Skin epidermis (tissue), 12 donors: ENCODE data around the gene UBA3.

Source experiments
- H3K27ac ChIP-seq, 21 experiments: fragments of 200-600 bp; sonication (generic) in 11 of 21; one replicate each; pipeline ENCODE4 v1.5.0; 2020; ENCODE audit warnings: mild to moderate bottlenecking in 3 of 21, inconsistent platforms in 2 of 21, moderate library complexity in 2 of 21
- H3K4me3 ChIP-seq, 7 experiments: fragments of 200-600 bp; sonication (generic) in 2 of 7; one replicate each; pipeline ENCODE4 v1.5.0; 2020; ENCODE audit warnings: inconsistent platforms in 2 of 7, mild to moderate bottlenecking in 2 of 7, moderate library complexity in 1 of 7

UBA3 gene

DNA sequence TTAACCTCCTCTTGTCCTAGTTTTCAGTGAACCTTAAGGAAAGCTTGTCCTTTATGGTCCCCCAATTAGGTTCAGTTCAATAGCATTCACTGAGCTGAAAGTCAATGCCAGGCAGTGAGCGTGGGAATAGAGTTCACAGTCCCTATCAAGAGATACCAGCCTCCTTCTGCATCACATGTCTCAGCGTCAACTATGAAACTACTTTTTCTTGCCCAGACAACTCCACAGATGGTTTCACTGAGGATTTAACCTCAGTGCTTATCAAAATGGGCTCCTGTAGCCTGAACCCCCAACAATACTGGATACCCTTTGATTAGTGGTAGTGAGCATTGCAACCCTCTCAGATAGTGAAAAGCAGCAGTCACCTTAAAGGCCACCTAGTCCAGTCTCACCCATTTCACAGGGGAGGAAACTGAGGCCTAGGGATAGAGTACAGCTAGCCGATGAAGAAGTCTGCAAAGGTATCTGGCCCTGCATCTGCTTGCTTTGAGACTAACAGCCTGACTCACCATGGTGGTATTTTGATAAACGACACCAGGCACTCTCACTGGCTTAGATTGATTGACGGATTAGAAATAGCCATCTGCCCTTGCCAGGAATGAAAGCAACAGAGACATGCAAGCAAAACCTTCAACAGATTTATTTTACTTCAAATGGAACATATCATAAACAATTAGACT lies 1.6 kb upstream of the UBA3 start:
- Histone ChIP-seq H3K27ac (peak overlapping the region in 20 of 21 experiments; percentile 10 to 99 (median 94)), H3K4me3 (no peak overlapping the region)

- Histone ChIP-seq H3K27ac (peak overlapping the region; percentile 77 to 99 (median 95)), H3K4me3 (peak overlapping the region; percentile 62 to 98 (median 92))
Observed at GRCh38 chr3:69079269-69080159, 651 bp downstream of the UBA3 start.

GRCh38 chr3:69072928-69073327 lies 7.2 kb downstream of the UBA3 start:
- Histone ChIP-seq H3K27ac (no peak overlapping the region), H3K4me3 (no peak overlapping the region)

- Histone ChIP-seq H3K27ac (peak overlapping the region in 1 of 21 experiments; percentile 51), H3K4me3 (no peak overlapping the region)
Observed at GRCh38 chr3:69066121-69066520, 14.0 kb downstream of the UBA3 start.

- Histone ChIP-seq H3K27ac (peak overlapping the region in 3 of 21 experiments; percentile 27 to 51 (median 32)), H3K4me3 (no peak overlapping the region)
Observed at GRCh38 chr3:69065318-69065964, 14.7 kb downstream of the UBA3 start.

DNA sequence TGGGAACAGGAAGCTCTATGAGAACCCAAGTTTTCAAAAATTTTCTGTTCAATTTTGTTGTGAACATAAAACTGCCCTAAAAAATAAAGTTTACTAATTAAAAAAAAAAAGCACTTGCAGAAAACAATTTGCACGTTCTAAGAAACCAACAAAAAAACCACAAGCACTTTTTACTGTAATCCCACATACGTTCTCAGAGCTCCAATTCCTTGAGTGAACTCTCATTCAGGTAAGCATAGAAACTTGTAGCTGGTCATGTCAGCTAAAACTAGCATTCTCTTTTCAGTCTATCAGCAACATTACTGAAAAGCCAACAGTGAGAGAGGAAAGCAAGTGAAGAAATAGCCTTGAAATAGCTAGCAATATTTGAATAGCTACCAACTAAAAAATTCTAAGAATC lies 16.5 kb downstream of the UBA3 start:
- H3K27ac ChIP-seq, result peak overlapping the region in 1 of 21 experiments; percentile 51
- no peak overlapping the region for H3K4me3 ChIP-seq

GRCh38 chr3:69059688-69060087 lies 20.5 kb downstream of the UBA3 start:
- Histone ChIP-seq H3K4me3 (no peak overlapping the region), H3K27ac (peak overlapping the region in 1 of 21 experiments; percentile 84)

GRCh38 chr3:69058947-69059224 lies 21.3 kb downstream of the UBA3 start:
- Histone ChIP-seq H3K27ac (peak overlapping the region in 10 of 21 experiments; percentile 3 to 84 (median 45)), H3K4me3 (no peak overlapping the region)

- Histone ChIP-seq H3K27ac (peak overlapping the region in 10 of 21 experiments; percentile 3 to 84 (median 45)), H3K4me3 (no peak overlapping the region)
Observed at GRCh38 chr3:69058180-69058946, 21.8 kb downstream of the UBA3 start.

GRCh38 chr3:69052472-69052898 lies 27.7 kb downstream of the UBA3 start:
- H3K4me3 ChIP-seq, result peak overlapping the region; percentile 61 to 87 (median 76)
- H3K27ac ChIP-seq, result peak overlapping the region in 20 of 21 experiments; percentile 80 to 98 (median 94)

DNA sequence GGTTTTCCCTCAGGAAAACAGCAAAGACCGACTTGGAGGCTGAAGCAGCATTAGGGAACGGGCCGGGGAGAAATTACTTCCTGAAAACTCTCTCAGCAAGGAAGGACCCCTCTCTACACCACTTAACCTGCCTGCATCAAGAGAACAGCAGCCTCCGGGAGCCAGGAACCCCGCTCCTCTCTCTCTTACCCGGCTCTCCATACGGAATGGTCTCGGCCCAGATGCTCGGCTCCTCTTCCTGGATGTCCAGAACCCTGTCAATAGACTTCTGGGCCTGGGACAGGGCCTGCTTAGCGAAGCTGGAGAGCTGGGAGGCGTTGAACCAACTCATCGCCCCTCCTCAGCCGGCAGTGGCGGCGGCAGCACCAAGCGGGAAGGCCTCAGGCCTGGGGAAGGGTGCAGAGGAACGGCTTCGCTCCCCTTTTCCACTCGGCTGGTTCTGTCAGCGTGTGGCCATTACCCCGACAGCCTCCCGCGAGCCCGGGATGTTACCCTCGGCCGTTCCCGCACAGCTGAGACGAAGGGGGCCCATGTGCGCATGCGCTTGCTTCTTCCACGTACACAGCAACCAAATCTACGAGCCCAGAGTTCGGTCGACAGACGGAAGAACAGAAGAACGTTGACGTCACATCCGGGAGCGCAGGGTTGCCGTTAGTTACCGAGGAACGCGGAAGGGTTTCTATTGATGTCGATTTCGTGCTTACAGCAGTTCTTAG lies 28.3 kb downstream of the UBA3 start, which contains the start of gene TMF1:
Gene TMF1 (minus strand): TSS at position 578 of the 716 bp plus-strand sequence. CDS start 247 bp downstream, at position 331.
- H3K4me3 ChIP-seq, result peak within 1 kb of the TSS; percentile 61 to 87 (median 76)
- peak within 1 kb of the TSS; percentile 42 to 98 (median 93) for H3K27ac ChIP-seq

DNA sequence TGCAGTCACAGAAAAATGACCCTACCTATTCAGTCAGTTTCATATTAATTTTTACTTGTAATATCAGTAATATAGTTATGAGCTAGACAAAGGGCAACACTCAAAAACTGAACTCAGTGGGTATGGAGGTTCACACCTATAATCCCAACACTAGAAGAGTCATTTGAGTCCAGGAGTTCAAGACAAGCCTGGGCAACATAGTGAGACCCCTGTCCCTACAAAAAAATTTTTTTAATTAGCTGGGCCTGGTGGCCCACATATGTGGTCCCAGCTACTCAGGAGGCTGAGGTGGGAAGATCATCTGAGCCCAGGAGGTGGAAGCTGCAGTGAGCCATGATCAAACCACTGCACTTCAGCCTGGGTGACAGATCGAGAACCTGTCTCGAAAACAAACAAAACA lies 31.2 kb downstream of the UBA3 start:
- Histone ChIP-seq H3K4me3 (no peak overlapping the region), H3K27ac (no peak overlapping the region)

- no peak overlapping the region for H3K27ac ChIP-seq
- no peak overlapping the region for H3K4me3 ChIP-seq
Observed at GRCh38 chr3:69044608-69045007, 35.6 kb downstream of the UBA3 start.

GRCh38 chr3:69033470-69033869 lies 46.7 kb downstream of the UBA3 start:
- Histone ChIP-seq H3K4me3 (no peak overlapping the region), H3K27ac (no peak overlapping the region)

DNA sequence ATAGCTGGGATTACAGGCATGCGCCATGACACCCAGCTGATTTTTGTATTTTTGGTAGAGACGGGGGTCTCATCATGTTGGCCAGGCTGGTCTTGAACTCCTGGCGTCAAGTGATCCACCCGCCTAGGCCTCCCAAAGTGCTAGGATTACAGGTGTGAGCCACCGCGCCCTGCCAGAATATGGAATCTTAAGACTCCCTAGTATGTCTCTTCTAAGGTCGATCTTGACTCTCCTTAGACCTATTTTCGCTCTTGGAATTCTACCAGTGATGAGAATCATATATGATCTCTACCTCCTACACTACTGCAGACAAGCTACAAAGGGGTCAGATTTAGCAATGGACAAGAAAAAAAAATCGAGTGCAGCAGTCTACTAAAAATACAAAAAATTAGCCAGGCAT lies 47.4 kb downstream of the UBA3 start:
- Histone ChIP-seq H3K4me3 (no peak overlapping the region), H3K27ac (no peak overlapping the region)

GRCh38 chr3:69032142-69032541 lies 48.0 kb downstream of the UBA3 start:
- no peak overlapping the region for H3K4me3 ChIP-seq
- no peak overlapping the region for H3K27ac ChIP-seq

DNA sequence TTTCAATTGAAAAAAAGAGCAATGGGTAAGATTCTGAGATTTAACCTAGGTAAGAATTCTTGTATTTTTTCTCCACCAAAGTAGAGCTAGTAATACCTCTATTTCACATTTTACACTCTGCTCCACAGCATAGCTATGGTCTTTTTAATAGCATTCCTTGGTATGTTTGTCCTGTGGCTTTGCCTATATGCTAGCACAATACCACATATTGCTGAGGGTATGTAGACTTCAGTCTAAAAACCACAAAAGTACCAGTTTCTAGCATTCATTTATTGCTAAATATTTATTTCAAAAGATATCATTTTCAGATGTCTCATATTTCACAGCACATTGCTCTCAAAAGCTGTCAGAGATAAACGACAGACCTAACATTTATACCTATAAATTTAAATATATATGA lies 48.5 kb downstream of the UBA3 start:
- Histone ChIP-seq H3K27ac (no peak overlapping the region), H3K4me3 (no peak overlapping the region)

DNA sequence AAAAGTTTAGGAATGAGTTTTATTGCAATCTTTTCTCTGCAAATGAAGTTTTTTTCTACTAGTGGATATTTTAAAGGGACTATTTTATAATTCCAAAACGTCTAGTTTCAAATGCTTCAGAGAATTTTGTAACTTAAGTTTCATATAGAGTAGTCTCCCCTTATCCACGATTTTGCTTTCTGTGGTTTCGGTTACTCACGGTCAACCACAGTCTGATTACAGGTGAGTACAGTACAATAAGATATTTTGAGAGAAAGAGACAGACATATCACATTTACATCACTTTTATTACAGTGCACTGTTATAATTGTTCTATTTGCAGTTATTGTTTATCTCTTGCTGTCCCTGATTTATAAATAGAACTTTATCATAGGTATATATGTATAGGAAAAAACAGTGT lies 59.3 kb downstream of the UBA3 start:
- no peak overlapping the region for H3K27ac ChIP-seq
- H3K4me3 ChIP-seq, result no peak overlapping the region

DNA sequence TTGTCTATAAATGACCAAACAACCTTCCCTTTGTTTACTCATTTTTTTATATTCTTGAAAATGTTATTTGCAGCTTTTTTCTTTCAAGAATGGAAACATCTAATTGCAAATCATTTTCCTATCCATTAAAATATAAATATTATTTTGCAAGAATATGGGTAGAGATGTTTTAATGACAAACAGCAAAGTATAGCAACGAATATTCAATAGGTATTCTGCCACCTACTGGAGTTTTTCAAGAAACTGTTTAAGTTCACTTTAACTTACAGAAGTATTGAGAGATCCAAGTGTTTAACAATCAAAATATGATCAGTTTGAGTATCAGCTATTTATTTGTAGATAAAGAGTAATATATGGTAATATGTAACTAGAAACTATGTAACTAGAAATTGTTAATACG lies 59.7 kb downstream of the UBA3 start:
- Histone ChIP-seq H3K4me3 (no peak overlapping the region), H3K27ac (no peak overlapping the region)
